Activated T-cell treated with anti-CD3 and anti-CD28 coated beads, Interleukin-2, amount 50 U/mL, for 4 hours (primary cell): Measurements from ENCODE around the gene NCAM2. TPM values are rescaled to one million over a fixed set of nuclear protein-coding genes. Genes with fewer than 3 reads are reported as not detected.
A peak's percentile ranks its signal among the peaks of the same experiment; 100 is the strongest.

Source experiments
- ATAC-seq, 2 donors: fragments of 200-7000 bp; cut with Tn5 transposase; one replicate each; pipeline ENCODE4 v1.10.0; 2021
- DNase-seq: peaks from one replicate; pipeline ENCODE4 v3.0.0-alpha.2; 2020
- H3K27me3 Mint-ChIP-seq: one replicate; pipeline ENCODE4 v1.8.0; 2021; ENCODE audit warnings: low read depth, mixed read lengths
- H3K36me3 Mint-ChIP-seq: one replicate; pipeline ENCODE4 v1.8.0; 2022; ENCODE audit warnings: mixed read lengths; ENCODE audit not compliant: insufficient read depth
- H3K4me1 Mint-ChIP-seq: one replicate; pipeline ENCODE4 v1.8.0; 2021; ENCODE audit warnings: low read depth, mixed read lengths
- H3K4me3 Mint-ChIP-seq: one replicate; pipeline ENCODE4 v1.8.0; 2021; ENCODE audit warnings: mild to moderate bottlenecking, moderate library complexity, mixed read lengths
- H3K9me3 Mint-ChIP-seq: one replicate; pipeline ENCODE4 v1.8.0; 2021; ENCODE audit warnings: mixed read lengths
- total RNA-seq, 3 donors: library from RNA; stranded (reverse); gene quantifications; one replicate each; pipeline ENCODE4 v1.2.1, GENCODE V29; 2021

NCAM2 gene
- total RNA-seq, result not detected

GRCh38 chr21:20997636-20998455 is at the start of gene NCAM2:
TSS of gene NCAM2 (plus strand) at chr21:20998409.
- Mint-ChIP-seq H3K27me3 (peaks cover 40% of the 10 kb centered on the region), H3K9me3 (no peaks in the 10 kb centered on the region), H3K4me3 (peak within 1 kb of the TSS; percentile 73), H3K36me3 (no peaks in the 10 kb centered on the region), H3K4me1 (peaks cover 10% of the 10 kb centered on the region)
- DNase-seq, result peak; percentile 56
- peak; percentile 78 to 81 for ATAC-seq

GRCh38 chr21:20949884-20950283 is 48.3 kb upstream of the NCAM2 start:
- Mint-ChIP-seq H3K27me3 (no peaks in the 10 kb centered on the region), H3K9me3 (no peaks in the 10 kb centered on the region), H3K4me1 (no peaks in the 10 kb centered on the region), H3K4me3 (no peak overlapping the region), H3K36me3 (no peaks in the 10 kb centered on the region)
- ATAC-seq (no peak), DNase-seq (no peak)

- peaks cover 5% of the 10 kb centered on the region for H3K9me3 Mint-ChIP-seq
- DNase-seq (no peak), ATAC-seq (no peak)
- no peaks in the 10 kb centered on the region for H3K4me1 Mint-ChIP-seq
- H3K27me3 Mint-ChIP-seq, result no peaks in the 10 kb centered on the region
- no peak overlapping the region for H3K4me3 Mint-ChIP-seq
- no peaks in the 10 kb centered on the region for H3K36me3 Mint-ChIP-seq
Measured at GRCh38 chr21:20965816-20966215, 32.4 kb upstream of the NCAM2 start.

- Mint-ChIP-seq H3K27me3 (no peaks in the 10 kb centered on the region), H3K9me3 (no peaks in the 10 kb centered on the region), H3K36me3 (no peaks in the 10 kb centered on the region), H3K4me1 (no peaks in the 10 kb centered on the region), H3K4me3 (no peak overlapping the region)
- DNase-seq (no peak), ATAC-seq (no peak)
Measured at GRCh38 chr21:20968391-20968790, 29.8 kb upstream of the NCAM2 start.

GRCh38 chr21:20970691-20971090 is 27.5 kb upstream of the NCAM2 start:
- Mint-ChIP-seq H3K36me3 (no peaks in the 10 kb centered on the region), H3K4me1 (no peaks in the 10 kb centered on the region), H3K9me3 (no peaks in the 10 kb centered on the region), H3K27me3 (no peaks in the 10 kb centered on the region), H3K4me3 (no peak overlapping the region)
- ATAC-seq (no peak), DNase-seq (no peak)

GRCh38 chr21:20971296-20971921 is 26.8 kb upstream of the NCAM2 start:
- no peaks in the 10 kb centered on the region for H3K27me3 Mint-ChIP-seq
- no peak overlapping the region for H3K4me3 Mint-ChIP-seq
- H3K36me3 Mint-ChIP-seq, result no peaks in the 10 kb centered on the region
- no peak for ATAC-seq
- H3K4me1 Mint-ChIP-seq, result no peaks in the 10 kb centered on the region
- no peak for DNase-seq
- H3K9me3 Mint-ChIP-seq, result no peaks in the 10 kb centered on the region

GRCh38 chr21:20994790-20995189 is 3.4 kb upstream of the NCAM2 start:
- H3K4me1 Mint-ChIP-seq, result peaks cover 10% of the 10 kb centered on the region
- DNase-seq (no peak), ATAC-seq (no peak)

GRCh38 chr21:20996421-20997310 is 1.5 kb upstream of the NCAM2 start:
- no peaks in the 10 kb centered on the region for H3K36me3 Mint-ChIP-seq
- H3K27me3 Mint-ChIP-seq, result peaks cover 39% of the 10 kb centered on the region
- H3K9me3 Mint-ChIP-seq, result no peaks in the 10 kb centered on the region
- H3K4me3 Mint-ChIP-seq, result peak overlapping the region; percentile 38
- DNase-seq (no peak), ATAC-seq (no peak)
- peaks cover 10% of the 10 kb centered on the region for H3K4me1 Mint-ChIP-seq

More at GRCh38 chr21:20994790-20995189, 3.4 kb upstream of the NCAM2 start:
- H3K4me3 Mint-ChIP-seq, result no peak overlapping the region
- no peaks in the 10 kb centered on the region for H3K36me3 Mint-ChIP-seq
- peaks cover 29% of the 10 kb centered on the region for H3K27me3 Mint-ChIP-seq
- H3K9me3 Mint-ChIP-seq, result no peaks in the 10 kb centered on the region

- peaks cover 10% of the 10 kb centered on the region for H3K4me1 Mint-ChIP-seq
- no peaks in the 10 kb centered on the region for H3K9me3 Mint-ChIP-seq
- ATAC-seq (peak; percentile 11 to 23), DNase-seq (no peak)
- H3K36me3 Mint-ChIP-seq, result no peaks in the 10 kb centered on the region
- peaks cover 40% of the 10 kb centered on the region for H3K27me3 Mint-ChIP-seq
- peak overlapping the region; percentile 31 for H3K4me3 Mint-ChIP-seq
Measured at GRCh38 chr21:20997311-20997635, 936 bp upstream of the NCAM2 start.

- Mint-ChIP-seq H3K4me3 (peak overlapping the region; percentile 73), H3K36me3 (no peaks in the 10 kb centered on the region), H3K27me3 (peaks cover 40% of the 10 kb centered on the region), H3K4me1 (peaks cover 10% of the 10 kb centered on the region), H3K9me3 (no peaks in the 10 kb centered on the region)
- ATAC-seq (peak in 1 of 2 donors; percentile 37), DNase-seq (no peak)
Measured at GRCh38 chr21:20998456-20998789, 214 bp downstream of the NCAM2 start.

- Mint-ChIP-seq H3K4me3 (peak overlapping the region; percentile 73), H3K27me3 (peaks cover 40% of the 10 kb centered on the region)
Measured at GRCh38 chr21:20998886-20999285, 677 bp downstream of the NCAM2 start.

GRCh38 chr21:20999659-21000058 is 1.4 kb downstream of the NCAM2 start:
- DNase-seq, result peak; percentile 11
- Mint-ChIP-seq H3K27me3 (peaks cover 40% of the 10 kb centered on the region), H3K9me3 (no peaks in the 10 kb centered on the region), H3K4me3 (no peak overlapping the region), H3K36me3 (no peaks in the 10 kb centered on the region), H3K4me1 (peaks cover 10% of the 10 kb centered on the region)
- no peak for ATAC-seq

More at GRCh38 chr21:20998886-20999285, 677 bp downstream of the NCAM2 start:
- no peak for ATAC-seq
- Mint-ChIP-seq H3K9me3 (no peaks in the 10 kb centered on the region), H3K36me3 (no peaks in the 10 kb centered on the region), H3K4me1 (peaks cover 10% of the 10 kb centered on the region)
- no peak for DNase-seq

GRCh38 chr21:21000591-21001175 is 2.5 kb downstream of the NCAM2 start:
- H3K9me3 Mint-ChIP-seq, result no peaks in the 10 kb centered on the region
- no peaks in the 10 kb centered on the region for H3K36me3 Mint-ChIP-seq
- peaks cover 10% of the 10 kb centered on the region for H3K4me1 Mint-ChIP-seq
- H3K27me3 Mint-ChIP-seq, result peaks cover 41% of the 10 kb centered on the region
- H3K4me3 Mint-ChIP-seq, result no peak overlapping the region
- DNase-seq (no peak), ATAC-seq (no peak)

- Mint-ChIP-seq H3K9me3 (no peaks in the 10 kb centered on the region), H3K4me3 (no peak overlapping the region), H3K4me1 (peaks cover 10% of the 10 kb centered on the region), H3K36me3 (no peaks in the 10 kb centered on the region), H3K27me3 (peaks cover 35% of the 10 kb centered on the region)
- ATAC-seq (no peak), DNase-seq (no peak)
Measured at GRCh38 chr21:21001591-21002100, 3.4 kb downstream of the NCAM2 start.
